GM23248 (cell line): ENCODE results near the gene PRPSAP1. TPM values are rescaled to one million over a fixed set of nuclear protein-coding genes. Genes with fewer than 3 reads are reported as not detected.

Source experiments
- DNase-seq: peaks from one replicate; pipeline ENCODE4 v3.0.0-alpha.2; 2015
- H2AFZ ChIP-seq: fragments of 200-600 bp; sonication (generic); 2 replicates; pipeline ENCODE4 v1.6.1; 2016; ENCODE audit warnings: antibody characterized with exemption
- H3F3A ChIP-seq: fragments of 200-600 bp; sonication (generic); 2 replicates; pipeline ENCODE4 v1.6.1; 2016; ENCODE audit warnings: mild to moderate bottlenecking, antibody characterized with exemption, mixed run types; ENCODE audit not compliant: insufficient read depth
- H3K27ac ChIP-seq: fragments of 200-600 bp; sonication (generic); 2 replicates; pipeline ENCODE4 v1.5.1; 2016; ENCODE audit warnings: mild to moderate bottlenecking
- H3K27me3 ChIP-seq: fragments of 200-600 bp; sonication (generic); replicated peaks from 2 replicates; pipeline ENCODE4 v1.6.1; 2016; ENCODE audit warnings: mild to moderate bottlenecking; ENCODE audit not compliant: insufficient read depth
- H3K36me3 ChIP-seq: fragments of 200-600 bp; sonication (generic); 2 replicates; pipeline ENCODE4 v1.6.1; 2016; ENCODE audit warnings: low read depth, mild to moderate bottlenecking
- H3K4me1 ChIP-seq: fragments of 200-600 bp; sonication (generic); 2 replicates; pipeline ENCODE4 v1.6.1; 2016; ENCODE audit warnings: mild to moderate bottlenecking; ENCODE audit not compliant: insufficient read depth
- H3K4me2 ChIP-seq: fragments of 200-600 bp; sonication (generic); one replicate; pipeline ENCODE4 v1.6.1; 2016; ENCODE audit warnings: mild to moderate bottlenecking; ENCODE audit not compliant: unreplicated experiment
- H3K4me3 ChIP-seq: fragments of 200-600 bp; sonication (generic); 2 replicates; pipeline ENCODE4 v1.5.1; 2016; ENCODE audit warnings: mild to moderate bottlenecking
- H3K79me2 ChIP-seq: fragments of 200-600 bp; sonication (generic); 2 replicates; pipeline ENCODE4 v1.6.1; 2016; ENCODE audit warnings: mild to moderate bottlenecking; ENCODE audit not compliant: insufficient read depth
- H3K9ac ChIP-seq: fragments of 200-600 bp; sonication (generic); 2 replicates; pipeline ENCODE4 v1.6.1; 2016; ENCODE audit warnings: mild to moderate bottlenecking
- H3K9me2 ChIP-seq: fragments of 200-600 bp; sonication (generic); 2 replicates; pipeline ENCODE4 v1.6.1; 2016; ENCODE audit warnings: mixed run types, mild to moderate bottlenecking, moderate library complexity; ENCODE audit not compliant: insufficient read depth
- H3K9me3 ChIP-seq: fragments of 200-600 bp; sonication (generic); one replicate; pipeline ENCODE4 v1.6.1; 2017; ENCODE audit warnings: low read depth
- H4K20me1 ChIP-seq: fragments of 200-600 bp; sonication (generic); 2 replicates; pipeline ENCODE4 v1.6.0; 2016; ENCODE audit not compliant: insufficient read depth
- EZH2 ChIP-seq: fragments of 200-600 bp; sonication (generic); IDR thresholded peaks from 2 replicates; pipeline ENCODE4 v1.6.1; 2018; ENCODE audit warnings: antibody characterized with exemption, mild to moderate bottlenecking; ENCODE audit not compliant: insufficient read depth, poor library complexity, severe bottlenecking
- EZH2phosphoT487 ChIP-seq: fragments of 200-600 bp; sonication (generic); IDR thresholded peaks from 2 replicates; pipeline ENCODE4 v1.6.1; 2018; ENCODE audit warnings: antibody characterized with exemption, moderate library complexity, mild to moderate bottlenecking, low read depth; ENCODE audit not compliant: insufficient read depth
- WGBS, 2 experiments: methylation state at CpG; one replicate each; pipeline ENCODE4 v1.1.6; 2015 to 2017; ENCODE audit warnings: low lambda C conversion rate in 2 of 2, low coverage in 1 of 2; ENCODE audit errors: missing lambda C conversion rate in 2 of 2; 5-methylcytosine and 5-hydroxymethylcytosine counted together
- in situ Hi-C: fragments of 300-500 bp; cut with MboI; formaldehyde crosslinking; loops from 2 replicates; pipeline ENCODE4 v1.15.0; 2020
- polyA plus RNA-seq: library from polyadenylated mRNA; unstranded; fragments of >200 nt; fragmentation: Nextera tagmentation; extraction: Ambion mirVana; gene quantifications from 2 replicates; pipeline ENCODE4 v1.2.1, GENCODE V29; 2016
- total RNA-seq: library from RNA; depleted of rRNA; stranded (reverse); fragments of >200 nt; shearing (Covaris generic); gene quantifications from 2 replicates; pipeline ENCODE4 v1.2.3, GENCODE V29; 2014

Gene PRPSAP1
- total and polyA plus RNA-seq, 2 experiments from 2014 or later: 53.2 to 56.5 TPM

DNA sequence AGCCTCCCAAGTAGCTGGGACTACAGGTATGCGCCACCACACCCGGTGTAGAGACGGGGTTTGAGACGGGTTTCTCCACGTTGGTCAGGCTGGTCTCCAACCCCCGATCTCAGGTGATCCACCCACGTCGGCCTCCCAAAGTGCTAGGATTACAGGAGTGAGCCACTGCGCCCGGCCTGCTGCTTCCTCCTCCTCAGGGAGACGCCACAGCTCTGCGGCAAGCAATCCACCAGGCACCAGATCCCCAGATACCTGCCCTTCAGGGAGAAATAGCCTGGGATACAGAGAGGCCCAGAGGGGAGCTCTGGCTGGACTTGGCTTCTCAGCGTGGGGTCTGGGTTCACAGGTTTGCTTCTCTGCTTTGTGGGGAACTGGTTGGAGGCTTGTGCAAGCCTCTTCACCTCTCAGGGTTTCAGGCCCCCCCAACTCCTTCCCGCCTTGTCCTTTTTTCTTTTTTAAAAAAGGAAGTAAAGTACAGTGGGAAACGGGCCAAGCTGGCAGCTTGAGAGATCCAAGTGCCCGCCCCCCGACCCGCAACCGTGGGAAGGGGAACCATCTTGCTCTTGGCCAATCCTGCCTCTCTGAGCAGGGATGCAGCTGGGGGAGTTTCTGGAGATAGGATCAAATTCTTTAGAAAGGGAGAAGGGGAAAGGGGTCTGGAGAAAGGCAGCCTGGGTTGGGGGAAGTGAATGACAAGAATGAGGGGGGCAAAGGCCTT lies 28.1 kb upstream of the PRPSAP1 start:
- 87% methylated on average over 18 to 19 of the region's 19 CpGs for WGBS, 2 experiments
- in situ Hi-C loops: no loop called here
- TF ChIP-seq EZH2phosphoT487: no peak
- TF ChIP-seq EZH2: no peak
- Histone ChIP-seq H2AFZ (no peak overlapping the region), H3K27ac (peak overlapping the region; percentile 96), H3K9me2 (no peaks in the 10 kb centered on the region), H3K27me3 (no peaks in the 10 kb centered on the region), H3K79me2 (peaks cover 34% of the 10 kb centered on the region), H3K9ac (peak overlapping the region; percentile 99), H4K20me1 (no peaks in the 10 kb centered on the region), H3F3A (peaks cover 4% of the 10 kb centered on the region; the same call in 1 of the 2 replicates), H3K4me3 (peak overlapping the region; percentile 83), H3K4me2 (peak overlapping the region; percentile 90), H3K4me1 (peaks cover 18% of the 10 kb centered on the region), H3K36me3 (no peaks in the 10 kb centered on the region), H3K9me3 (no peaks in the 10 kb centered on the region)
- peak; percentile 30 for DNase-seq

- Histone ChIP-seq H3F3A (no peaks in the 10 kb centered on the region; the same call in 1 of the 2 replicates), H2AFZ (no peak overlapping the region), H3K79me2 (peaks cover 14% of the 10 kb centered on the region; the same call in 1 of the 2 replicates), H3K9me2 (no peaks in the 10 kb centered on the region), H3K4me3 (no peak overlapping the region), H3K36me3 (no peaks in the 10 kb centered on the region), H3K4me2 (no peak overlapping the region), H3K27me3 (no peaks in the 10 kb centered on the region), H3K9me3 (no peaks in the 10 kb centered on the region), H3K27ac (no peak overlapping the region), H3K4me1 (peaks cover 12% of the 10 kb centered on the region; the same call in 1 of the 2 replicates), H3K9ac (no peak overlapping the region), H4K20me1 (no peaks in the 10 kb centered on the region)
- WGBS, 2 experiments: 95 to 96% methylated on average over 21 of the region's 21 CpGs
- in situ Hi-C loops: no loop called here
- TF ChIP-seq EZH2phosphoT487 (no peak), EZH2 (no peak)
- no peak for DNase-seq
Measured at GRCh38 chr17:76379646-76380376, 26.1 kb upstream of the PRPSAP1 start.

DNA sequence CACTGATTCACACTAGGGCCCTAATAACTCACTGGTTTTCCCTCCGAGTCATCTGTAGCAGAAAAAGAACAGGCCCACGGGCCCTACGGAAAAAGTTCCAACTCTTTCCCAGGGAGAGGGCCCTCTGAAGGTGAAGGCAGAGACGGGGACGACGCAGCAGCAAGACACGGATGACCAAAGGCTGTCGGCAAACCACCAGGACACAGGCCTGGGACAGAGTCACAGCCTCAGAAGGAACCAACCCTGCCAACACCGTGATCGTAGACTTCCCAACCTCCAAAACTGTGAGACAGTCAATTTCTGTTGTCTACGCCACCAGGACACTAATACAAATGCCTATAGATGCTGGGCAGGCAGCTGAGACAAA lies 25.5 kb upstream of the PRPSAP1 start:
- peaks cover 2% of the 10 kb centered on the region; the same call in 1 of the 2 replicates for H3F3A ChIP-seq
- H3K79me2 ChIP-seq: peaks cover 13% of the 10 kb centered on the region; the same call in 1 of the 2 replicates
- H3K9me3 ChIP-seq: no peaks in the 10 kb centered on the region
- H3K4me2 ChIP-seq: no peak overlapping the region
- H3K27me3 ChIP-seq: no peaks in the 10 kb centered on the region
- WGBS, 2 experiments: 88 to 89% methylated on average over 11 of the region's 11 CpGs
- no peaks in the 10 kb centered on the region for H3K36me3 ChIP-seq
- H2AFZ ChIP-seq: no peak overlapping the region
- DNase-seq: no peak
- no peak overlapping the region for H3K4me3 ChIP-seq
- H3K4me1 ChIP-seq: peaks cover 12% of the 10 kb centered on the region; the same call in 1 of the 2 replicates
- no peak for TF ChIP-seq EZH2phosphoT487
- H3K9ac ChIP-seq: no peak overlapping the region
- in situ Hi-C loops: no loop called here
- H4K20me1 ChIP-seq: no peaks in the 10 kb centered on the region
- H3K9me2 ChIP-seq: no peaks in the 10 kb centered on the region
- no peak overlapping the region for H3K27ac ChIP-seq

DNA sequence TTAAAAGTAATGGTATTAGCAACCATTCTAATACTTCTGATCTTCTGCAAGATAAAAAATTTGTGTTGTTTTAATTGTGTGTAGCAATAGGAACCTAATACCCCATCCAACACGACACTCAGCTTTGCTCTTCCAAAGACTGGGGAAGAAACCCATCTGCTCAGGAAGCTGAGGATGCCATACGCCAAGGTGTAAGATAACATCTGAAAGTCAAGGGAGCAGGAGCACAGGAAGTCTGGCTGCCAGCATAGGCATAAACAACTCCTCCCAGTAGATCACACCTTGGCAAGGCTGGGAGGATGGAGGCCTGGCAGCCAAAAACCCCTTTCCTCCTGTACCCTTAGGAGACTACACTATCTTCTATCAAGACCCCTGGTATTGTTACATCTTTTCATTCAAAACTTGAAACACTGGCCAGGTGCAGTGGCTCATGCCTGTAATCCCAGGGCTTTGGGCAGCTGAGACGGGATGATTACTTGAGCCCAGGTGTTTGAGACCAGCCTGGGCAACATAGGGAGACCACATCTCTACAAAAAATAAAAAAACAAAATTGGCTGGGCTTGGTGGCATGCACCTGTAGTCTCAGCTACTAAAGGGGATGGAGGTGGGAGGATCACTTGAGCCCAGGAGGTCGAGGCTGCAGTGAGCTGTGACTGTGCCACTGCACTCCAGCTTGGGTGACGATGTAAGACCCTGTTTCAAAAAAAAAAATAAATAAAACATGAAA lies 25.0 kb upstream of the PRPSAP1 start:
- Histone ChIP-seq H2AFZ (no peak overlapping the region), H3K4me3 (no peak overlapping the region), H3K79me2 (peaks cover 13% of the 10 kb centered on the region; the same call in 1 of the 2 replicates), H3K4me2 (no peak overlapping the region), H3K27me3 (no peaks in the 10 kb centered on the region), H3K4me1 (peaks cover 14% of the 10 kb centered on the region; the same call in 1 of the 2 replicates), H3K9ac (no peak overlapping the region), H3F3A (peaks cover 7% of the 10 kb centered on the region), H3K27ac (no peak overlapping the region), H3K36me3 (no peaks in the 10 kb centered on the region), H4K20me1 (no peaks in the 10 kb centered on the region), H3K9me2 (no peaks in the 10 kb centered on the region), H3K9me3 (no peaks in the 10 kb centered on the region)
- in situ Hi-C loops: no loop called here
- no peak for DNase-seq
- TF ChIP-seq EZH2: no peak
- no peak for TF ChIP-seq EZH2phosphoT487
- 83 to 90% methylated on average over 5 of the region's 5 CpGs for WGBS, 2 experiments
